Measurements from ENCODE around the gene HNRNPK. TPM values are rescaled to one million over a fixed set of nuclear protein-coding genes. Genes with fewer than 3 reads are reported as not detected.

The HNRNPK gene
- total and polyA plus RNA-seq, 2 of the 4 experiments (the other 2 are of a cell fraction) = 422 to 458 TPM

DNA sequence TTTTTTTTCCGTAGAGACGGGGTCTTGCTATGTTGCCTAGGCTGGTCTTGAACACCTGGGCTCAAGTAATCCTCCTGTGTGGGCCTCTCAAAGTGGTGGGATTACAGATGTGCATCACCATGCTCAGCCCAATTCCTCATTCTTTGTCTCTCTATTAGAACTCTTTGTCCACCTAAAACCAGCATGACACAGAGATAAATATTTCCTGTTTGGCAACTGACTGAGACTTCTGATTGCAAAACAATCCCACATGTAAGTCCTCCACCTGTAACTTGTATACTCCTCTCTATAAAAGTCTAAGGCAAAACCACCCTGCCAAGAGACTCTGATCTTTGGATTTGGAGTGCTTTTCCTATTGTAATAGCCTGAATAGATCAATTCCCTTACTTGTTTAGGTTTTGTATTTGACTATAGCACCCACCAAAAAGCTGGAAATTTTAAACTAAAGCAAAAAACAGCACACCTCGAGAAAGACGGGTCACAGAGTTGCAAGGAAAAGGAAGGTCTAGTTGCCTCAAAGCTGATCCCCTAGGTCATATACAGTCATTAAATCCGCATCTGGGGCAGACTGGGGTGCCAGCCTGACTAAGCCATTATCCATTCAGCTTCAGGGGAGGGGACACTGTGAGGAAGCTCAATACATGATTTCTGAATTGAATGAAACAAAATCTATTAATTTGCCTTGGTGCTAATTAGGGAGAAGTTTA, 45.3 kb downstream of the HNRNPK start:
- no peak overlapping the region for H3K4me3 ChIP-seq (ENCODE audit: insufficient read depth, low read depth, low read length)
- POLR2A ChIA-PET (ENCODE audit: unreplicated experiment) = no interaction called here

More for the DNA sequence above, 45.3 kb downstream of the HNRNPK start:
- peak; percentile 28 for ATAC-seq (ENCODE audit: low read depth)
- H3K56ac ChIP-seq (ENCODE audit: extremely low read depth, insufficient read depth, low read length) = no peak overlapping the region
- intact Hi-C loops (cut with micrococcal nuclease) = loop anchor here (10.0 kb wide), 1 partner anchor 1680 kb away; no protein-coding TSS in a partner anchor
- BruUV-seq (replicated peaks) = no TSS peak
- H3K36me3 ChIP-seq (ENCODE audit: control insufficient read depth, insufficient read depth, low read length) = no peaks in the 10 kb centered on the region
- H2BK20ac ChIP-seq (ENCODE audit: low read depth, low read length) = no peak overlapping the region; the same call in 1 of the 2 replicates
- no peaks in the 10 kb centered on the region for H3K79me1 ChIP-seq (ENCODE audit: low read depth in 1 of 2, low read length in 2 of 2)
- in situ Hi-C loops (cut with MboI; ENCODE audit: low sequenced_read_pairs) = loop anchor here (5.0 kb wide), 2 partner anchors 328 to 383 kb away; no protein-coding TSS in a partner anchor
- H3K23ac ChIP-seq (ENCODE audit: low read depth, low read length) = no peak overlapping the region
- no peak overlapping the region for H2AK9ac ChIP-seq (replicated peaks; ENCODE audit: low read depth, low read length, poor library complexity)
- no peak overlapping the region for H2AFZ ChIP-seq (replicated peaks; ENCODE audit: low read length, poor library complexity)
- no peaks in the 10 kb centered on the region for H3K27me3 ChIP-seq (ENCODE audit: control insufficient read depth, insufficient read depth, low read length)
- peak; percentile 60 for DNase-seq
- peak overlapping the region; percentile 6 for H2BK5ac ChIP-seq (ENCODE audit: low read depth, low read length, poor library complexity, severe bottlenecking)
- TF ChIP-seq CEBPB (IDR thresholded peaks at IDR 0.05; ENCODE audit: low read depth, low read length) (peak; percentile 72), ELK1 (IDR thresholded peaks at IDR 0.05; ENCODE audit: borderline replicate concordance, low read depth, low read length) (no peak), NFE2L2 (IDR thresholded peaks at IDR 0.05; ENCODE audit: low read depth, low read length) (no peak), CTCF (conservative IDR thresholded peaks at IDR 0.05; ENCODE audit: low read depth, low read length) (no peak)
- H3K27ac ChIP-seq (ENCODE audit: insufficient read depth, low read length) = no peak overlapping the region
- 75% methylated on average over 2 of the region's 5 CpGs; no CpG with 5 or more reads in 1 of the 2 experiments for WGBS, 2 experiments (ENCODE audit: extremely low coverage in 2 of 2, insufficient read length in 1 of 2)
- H3K4ac ChIP-seq (ENCODE audit: low read depth, low read length) = no peak overlapping the region
- H4K20me1 ChIP-seq (ENCODE audit: insufficient read depth, low read length) = no peaks in the 10 kb centered on the region
- H2BK120ac ChIP-seq (ENCODE audit: low read depth, low read length) = no peak overlapping the region
- no peak overlapping the region for H3K18ac ChIP-seq (ENCODE audit: low read depth, low read length)
- H3K9me3 ChIP-seq (ENCODE audit: control insufficient read depth, insufficient read depth, low read length) = no peaks in the 10 kb centered on the region
- CTCF ChIA-PET = interaction anchor here (0.6 to 3.9 kb wide), 4 partner anchors 294 to 1747 kb away, joined by 3 to 25 read pairs (median 6); no protein-coding TSS in a partner anchor
- peaks cover 5% of the 10 kb centered on the region for H3K4me1 ChIP-seq (ENCODE audit: control insufficient read depth, insufficient read depth, low read length)
- H3K4me2 ChIP-seq (ENCODE audit: low read depth, low read length) = no peak overlapping the region
- no peak overlapping the region for H4K91ac ChIP-seq (ENCODE audit: insufficient read depth, low read depth, low read length)
- H3K14ac ChIP-seq (replicated peaks; ENCODE audit: low read depth, low read length) = no peak overlapping the region
- H4K5ac ChIP-seq (ENCODE audit: low read depth, low read length) = no peak overlapping the region
- peak overlapping the region; percentile 45; the same call in 1 of the 2 replicates for H2AK5ac ChIP-seq (ENCODE audit: low read depth, low read length)
- H4K8ac ChIP-seq (ENCODE audit: low read depth in 2 of 2, low read length in 2 of 2) = no peak overlapping the region; a peak in 1 of 4 replicates
- H2BK15ac ChIP-seq (ENCODE audit: low read depth, low read length) = no peak overlapping the region
- peaks cover 2% of the 10 kb centered on the region; the same call in 1 of the 2 replicates for H3K9me1 ChIP-seq (ENCODE audit: insufficient read depth, low read length)
- no peak overlapping the region for H3K9ac ChIP-seq (ENCODE audit: low read depth, low read length)
- dilution Hi-C loops (cut with HindIII; ENCODE audit: low sequenced_read_pairs, unreplicated experiment) = no loop called here

Data from IMR-90 (cell line).